HG03439 (cell line): ENCODE data around the gene CD40LG.

Experiments used
- ATAC-seq: cut with Tn5 transposase; IDR thresholded peaks from one replicate; pipeline ENCODE4 v1.9.1; 2021; ENCODE audit warnings: mild to moderate bottlenecking, moderate library complexity; ENCODE audit not compliant: unreplicated experiment

Gene CD40LG

DNA sequence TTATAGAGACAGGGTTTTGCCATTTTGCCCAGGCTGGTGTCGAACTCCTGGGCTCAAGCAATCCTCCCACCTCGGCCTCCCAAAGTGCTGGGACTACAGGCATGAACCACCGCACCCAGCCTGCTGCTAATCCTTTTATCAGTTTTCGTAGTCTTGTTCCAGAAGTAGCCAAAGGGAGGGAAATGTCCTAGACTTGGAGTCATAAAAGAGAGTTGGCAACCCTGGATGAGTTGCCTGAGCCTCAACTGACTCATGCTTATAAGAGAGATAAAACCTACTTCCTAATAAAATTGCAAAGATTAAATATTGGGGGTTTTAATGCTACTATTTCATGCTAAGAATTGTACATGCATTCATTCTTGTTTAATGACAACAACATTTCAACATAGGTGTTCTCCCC lies 44.3 kb downstream of the CD40LG start:
- ATAC-seq: no peak

DNA sequence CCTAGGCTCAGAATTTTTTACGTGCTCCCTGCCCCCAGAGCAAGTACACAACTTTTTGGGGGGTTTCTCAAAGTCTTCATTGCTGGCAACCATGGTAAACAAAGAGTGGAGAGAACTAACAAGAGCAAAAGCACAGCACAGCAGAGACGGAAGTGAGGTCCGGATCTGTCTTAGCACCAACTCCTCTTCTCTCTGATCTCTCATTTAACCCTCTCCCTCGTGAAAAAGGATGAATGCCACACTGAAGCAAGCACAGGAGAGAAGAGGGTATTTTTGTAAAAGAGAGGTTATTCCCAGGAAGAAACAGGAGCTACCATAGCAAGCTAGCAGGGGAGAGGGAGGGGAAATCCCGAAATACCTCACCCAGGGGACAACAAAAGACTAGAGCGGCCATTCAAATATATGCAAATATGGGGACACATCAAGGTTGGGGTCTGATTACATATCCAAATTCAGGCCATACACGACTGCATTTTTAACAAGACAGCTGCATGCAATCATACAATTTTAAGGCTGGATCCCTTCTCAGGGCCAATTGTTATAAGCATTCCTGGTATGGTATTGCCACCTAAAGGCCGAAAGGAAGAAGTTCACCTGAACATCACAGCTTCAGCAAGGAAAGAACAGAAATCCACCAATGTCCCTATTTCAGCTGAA lies 46.6 kb downstream of the CD40LG start:
- ATAC-seq: peak; percentile 67

DNA sequence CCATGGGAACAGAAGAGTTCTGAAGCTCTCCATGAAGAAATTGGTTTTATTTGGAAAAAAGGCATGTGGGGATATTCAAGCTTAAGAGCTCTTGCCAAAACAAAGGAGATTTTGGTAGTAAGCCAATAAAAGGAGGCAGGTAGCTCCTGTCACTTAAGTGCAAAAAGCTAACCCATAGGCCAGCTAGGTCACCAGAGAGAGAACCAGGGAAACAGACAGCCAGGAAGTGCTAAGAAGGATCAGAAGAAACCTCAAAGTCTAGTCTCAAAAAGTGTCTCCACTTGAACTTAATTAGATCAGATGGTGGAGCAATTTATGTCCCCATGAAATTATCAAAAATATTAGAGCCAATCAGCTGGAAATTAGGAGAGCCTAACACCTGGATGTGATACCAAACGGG lies 49.2 kb downstream of the CD40LG start:
- no peak for ATAC-seq

DNA sequence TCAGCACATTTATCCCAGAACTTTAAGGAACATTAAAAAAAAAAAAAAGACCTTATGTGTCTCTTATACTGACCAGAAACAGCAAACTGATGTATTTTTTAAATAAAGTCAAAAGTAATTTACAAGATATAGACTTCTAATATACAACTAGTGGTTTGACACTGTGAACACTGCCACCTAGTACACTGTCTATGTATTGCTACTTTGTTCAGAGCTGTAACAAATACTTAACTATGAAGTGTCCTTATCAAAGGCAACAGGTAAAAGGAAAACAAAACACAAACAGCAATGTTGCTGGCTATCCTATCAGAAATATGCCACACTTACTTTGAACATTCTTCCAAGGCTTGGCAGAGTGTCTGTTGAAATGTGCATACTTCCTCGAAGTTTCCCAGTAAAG lies 60.4 kb downstream of the CD40LG start:
- no peak for ATAC-seq
